ENCODE measurements around the gene JAKMIP3.

The JAKMIP3 gene

GRCh38 chr10:132022241-132022640 is 43.5 kb upstream of the JAKMIP3 start:
- DNase-seq (ENCODE audit: extremely low read depth, low read depth) = no peak

GRCh38 chr10:132023092-132023811 is 42.5 kb upstream of the JAKMIP3 start:
- no peak; the same call in none of the 2 replicates for TF ChIP-seq CTCF (IDR thresholded peaks at IDR 0.05; ENCODE audit: low read depth, low read length)
- DNase-seq (ENCODE audit: extremely low read depth, low read depth) = peak; percentile 37

More at GRCh38 chr10:132022241-132022640, 43.5 kb upstream of the JAKMIP3 start:
- TF ChIP-seq CTCF (IDR thresholded peaks at IDR 0.05; ENCODE audit: low read depth, low read length) = no peak

- TF ChIP-seq CTCF (IDR thresholded peaks at IDR 0.05; ENCODE audit: low read depth, low read length) = no peak
- DNase-seq (ENCODE audit: extremely low read depth, low read depth) = no peak
Measured at GRCh38 chr10:132027423-132027983, 38.2 kb upstream of the JAKMIP3 start.

- TF ChIP-seq CTCF (IDR thresholded peaks at IDR 0.05; ENCODE audit: low read depth, low read length) = no peak
- DNase-seq (ENCODE audit: extremely low read depth, low read depth) = no peak
Measured at GRCh38 chr10:132028706-132029105, 37.0 kb upstream of the JAKMIP3 start.

- TF ChIP-seq CTCF (IDR thresholded peaks at IDR 0.05; ENCODE audit: low read depth, low read length) = no peak
- DNase-seq (ENCODE audit: extremely low read depth, low read depth) = no peak
Measured at GRCh38 chr10:132030898-132031463, 34.8 kb upstream of the JAKMIP3 start.

- TF ChIP-seq CTCF (IDR thresholded peaks at IDR 0.05; ENCODE audit: low read depth, low read length) = no peak
- no peak for DNase-seq (ENCODE audit: extremely low read depth, low read depth)
Measured at GRCh38 chr10:132033632-132034031, 32.1 kb upstream of the JAKMIP3 start.

GRCh38 chr10:132035476-132035875 is 30.3 kb upstream of the JAKMIP3 start:
- no peak for DNase-seq (ENCODE audit: extremely low read depth, low read depth)
- TF ChIP-seq CTCF (IDR thresholded peaks at IDR 0.05; ENCODE audit: low read depth, low read length) = no peak

Data from AG09319 (cell line).